Skeletal muscle satellite cell (primary cell): ENCODE data around the gene TRRAP.

Source experiments
- H3K27me3 ChIP-seq: 2 replicates; pipeline ENCODE4 v1.7.0; 2013; ENCODE audit warnings: low read length; ENCODE audit not compliant: control insufficient read depth, insufficient read depth
- H3K36me3 ChIP-seq: 2 replicates; pipeline ENCODE4 v1.7.0; 2013; ENCODE audit warnings: mild to moderate bottlenecking, control low read depth, low read length; ENCODE audit not compliant: insufficient read depth
- H3K4me1 ChIP-seq: 2 replicates; pipeline ENCODE4 v1.7.0; 2013; ENCODE audit warnings: low read length; ENCODE audit not compliant: control insufficient read depth, insufficient read depth
- H3K4me2 ChIP-seq: 2 replicates; pipeline ENCODE4 v1.7.0; 2013; ENCODE audit warnings: mild to moderate bottlenecking, low read length
- H3K4me3 ChIP-seq: 2 replicates; pipeline ENCODE4 v1.7.0; 2013; ENCODE audit warnings: low read length
- H3K9ac ChIP-seq: 2 replicates; pipeline ENCODE4 v1.7.0; 2013; ENCODE audit warnings: mild to moderate bottlenecking, low read depth, low read length, moderate library complexity
- H3K9me3 ChIP-seq: replicated peaks from 2 replicates; pipeline ENCODE4 v1.7.0; 2013; ENCODE audit warnings: mild to moderate bottlenecking, control low read depth, low read length

TRRAP gene

DNA sequence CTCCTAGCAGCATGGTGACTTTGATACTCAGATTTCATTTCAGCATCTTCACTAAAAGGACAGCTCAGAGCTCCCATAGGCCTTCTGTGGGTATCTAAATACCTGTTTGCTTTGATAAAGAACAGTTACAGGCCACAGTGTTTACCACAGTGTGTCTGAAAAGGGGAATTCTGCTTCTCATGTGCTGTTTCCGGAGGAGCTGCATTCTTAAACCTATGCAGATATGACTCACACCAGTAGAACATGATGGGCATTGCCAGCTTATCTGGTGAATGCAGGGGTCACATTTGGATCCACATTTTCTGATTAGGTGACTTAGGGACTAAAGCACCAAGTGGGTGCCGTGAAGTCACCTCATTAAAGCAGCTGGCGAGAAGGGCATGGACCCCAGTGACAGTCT, 52.6 kb downstream of the TRRAP start:
- no peaks in the 10 kb centered on the region for H3K4me1 ChIP-seq
- no peaks in the 10 kb centered on the region for H3K9me3 ChIP-seq
- no peak overlapping the region for H3K4me2 ChIP-seq
- no peak overlapping the region for H3K4me3 ChIP-seq
- H3K9ac ChIP-seq, result no peak overlapping the region
- peaks cover 72% of the 10 kb centered on the region for H3K36me3 ChIP-seq
- no peaks in the 10 kb centered on the region for H3K27me3 ChIP-seq

DNA sequence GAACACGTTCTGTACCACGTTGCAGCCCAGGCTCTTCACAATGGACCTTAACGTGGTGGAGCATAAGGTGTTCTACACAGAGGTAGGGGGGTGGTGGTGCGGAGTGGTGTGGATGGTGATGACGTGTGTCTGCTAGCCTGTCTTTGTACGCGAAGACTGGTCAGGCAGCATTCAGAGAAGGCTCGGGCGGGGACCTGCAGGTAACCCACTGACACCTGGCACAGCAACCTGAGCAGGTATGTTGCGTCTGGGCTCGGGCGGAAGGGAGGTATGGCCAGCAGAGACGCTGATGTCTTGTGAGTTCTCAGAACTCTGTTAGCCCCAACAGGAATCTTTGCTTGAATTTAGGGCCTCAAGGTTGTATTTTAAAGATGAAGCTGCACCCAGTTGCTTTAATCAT, 55.0 kb downstream of the TRRAP start:
- Histone ChIP-seq H3K4me1 (no peaks in the 10 kb centered on the region), H3K4me3 (no peak overlapping the region), H3K36me3 (peaks cover 74% of the 10 kb centered on the region), H3K4me2 (no peak overlapping the region), H3K9me3 (no peaks in the 10 kb centered on the region), H3K27me3 (no peaks in the 10 kb centered on the region), H3K9ac (no peak overlapping the region)

DNA sequence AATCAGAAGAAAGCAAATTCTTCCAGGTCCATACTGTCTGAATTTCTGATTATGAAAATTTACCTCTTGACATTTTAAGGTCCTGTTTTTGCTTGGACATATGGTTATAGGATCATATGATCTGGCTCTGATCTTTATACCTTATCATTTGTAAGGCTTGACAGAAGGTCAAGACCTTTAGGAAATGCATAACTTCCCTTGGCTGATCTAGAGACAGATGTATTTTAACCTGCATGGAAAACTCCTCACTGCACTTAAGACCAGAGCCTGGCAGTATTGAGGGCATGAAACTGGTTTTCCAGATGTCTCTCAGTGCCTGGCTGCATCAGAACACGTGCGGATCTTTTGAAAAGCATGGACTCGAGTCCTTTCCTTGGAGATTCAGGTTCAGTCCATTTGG, 55.9 kb downstream of the TRRAP start:
- Histone ChIP-seq H3K9ac (no peak overlapping the region), H3K27me3 (no peaks in the 10 kb centered on the region), H3K4me3 (no peak overlapping the region), H3K4me2 (no peak overlapping the region), H3K36me3 (peaks cover 82% of the 10 kb centered on the region), H3K9me3 (no peaks in the 10 kb centered on the region), H3K4me1 (no peaks in the 10 kb centered on the region)

DNA sequence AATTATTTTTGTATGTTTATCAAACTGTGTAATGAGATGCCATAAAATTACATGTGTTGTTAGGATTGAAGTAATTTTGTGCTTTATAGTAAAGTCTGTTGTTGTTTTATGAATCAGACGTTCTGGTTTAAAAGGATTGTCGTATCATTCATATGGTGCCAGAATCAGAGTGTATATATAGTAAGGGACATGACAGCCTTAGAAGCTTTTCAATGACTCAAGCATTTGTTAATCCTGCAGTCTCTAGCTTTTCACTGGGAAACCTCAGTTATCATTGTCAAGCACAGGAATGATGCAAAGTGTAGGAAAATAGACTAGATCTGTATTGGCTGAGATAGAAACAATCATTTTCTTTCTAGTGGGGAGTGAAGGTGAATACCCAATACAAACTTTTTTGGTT, 57.5 kb downstream of the TRRAP start:
- no peaks in the 10 kb centered on the region for H3K9me3 ChIP-seq
- H3K9ac ChIP-seq, result no peak overlapping the region
- no peak overlapping the region for H3K4me3 ChIP-seq
- H3K36me3 ChIP-seq, result peaks cover 86% of the 10 kb centered on the region
- H3K4me1 ChIP-seq, result no peaks in the 10 kb centered on the region
- no peak overlapping the region for H3K4me2 ChIP-seq
- no peaks in the 10 kb centered on the region for H3K27me3 ChIP-seq

DNA sequence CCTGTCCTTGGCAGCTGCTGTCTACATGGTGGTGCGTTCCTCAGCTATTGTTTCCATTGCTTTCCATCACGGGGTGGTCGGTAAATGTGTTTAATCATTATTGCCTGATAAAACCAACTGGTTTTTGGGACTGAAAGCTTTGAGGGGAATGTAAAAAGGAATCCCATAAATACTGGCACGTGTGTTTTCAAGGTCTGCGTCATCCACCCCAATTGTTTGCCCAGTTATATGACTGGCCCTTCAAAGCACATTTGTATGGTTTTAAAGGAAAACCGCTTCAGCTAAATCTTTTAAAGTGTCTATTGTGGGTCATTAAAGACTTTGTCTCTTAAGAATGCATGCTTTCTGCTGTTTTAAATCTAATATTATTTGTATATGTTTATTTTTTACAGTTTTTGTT, 65.0 kb downstream of the TRRAP start:
- H3K9me3 ChIP-seq, result no peaks in the 10 kb centered on the region
- no peaks in the 10 kb centered on the region for H3K27me3 ChIP-seq
- H3K36me3 ChIP-seq, result peaks cover 78% of the 10 kb centered on the region
- H3K9ac ChIP-seq, result no peak overlapping the region
- H3K4me2 ChIP-seq, result no peak overlapping the region
- H3K4me1 ChIP-seq, result no peaks in the 10 kb centered on the region
- H3K4me3 ChIP-seq, result no peak overlapping the region

DNA sequence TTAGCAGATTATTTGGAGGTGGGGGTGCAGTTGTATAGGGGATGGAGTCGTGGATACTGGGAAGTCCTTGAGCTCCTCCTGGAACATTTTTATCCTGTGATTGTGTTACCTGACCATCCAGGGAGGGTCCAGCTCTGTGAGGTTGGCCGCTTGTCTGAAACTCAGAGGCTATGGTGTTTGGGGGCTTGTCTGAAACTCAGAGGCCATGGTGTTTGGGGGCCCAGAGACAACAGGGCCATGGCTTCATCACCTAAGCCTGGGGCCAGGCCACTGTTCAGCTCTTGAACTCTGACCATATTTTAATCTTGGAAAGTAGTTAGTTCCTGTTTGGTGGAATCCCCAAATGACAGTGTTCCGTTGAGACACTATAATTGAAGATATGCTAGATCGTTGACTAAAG, 66.1 kb downstream of the TRRAP start:
- no peaks in the 10 kb centered on the region for H3K9me3 ChIP-seq
- H3K36me3 ChIP-seq, result peaks cover 77% of the 10 kb centered on the region
- H3K4me3 ChIP-seq, result no peak overlapping the region
- no peaks in the 10 kb centered on the region for H3K4me1 ChIP-seq
- H3K4me2 ChIP-seq, result no peak overlapping the region
- no peaks in the 10 kb centered on the region for H3K27me3 ChIP-seq
- H3K9ac ChIP-seq, result no peak overlapping the region

DNA sequence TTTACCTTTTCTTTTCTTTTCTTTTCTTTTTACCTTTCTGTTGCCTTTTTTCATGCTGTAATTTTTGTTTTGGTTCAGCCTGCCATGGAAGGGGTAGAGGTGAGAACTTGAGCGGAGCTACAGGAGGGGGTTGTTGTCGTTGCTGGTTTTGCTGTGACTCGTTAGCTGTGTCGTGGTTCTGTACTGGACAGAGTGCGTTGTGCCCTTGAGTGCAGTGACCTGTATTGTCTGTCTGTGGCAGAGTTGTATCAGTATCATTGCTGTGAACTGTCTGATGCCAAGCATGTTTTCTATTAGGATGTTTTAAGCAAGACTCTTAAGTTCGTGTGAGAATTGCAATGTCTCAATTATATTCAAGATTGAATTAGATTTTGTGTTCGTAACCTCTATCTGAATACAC, 67.5 kb downstream of the TRRAP start:
- Histone ChIP-seq H3K9me3 (no peaks in the 10 kb centered on the region), H3K27me3 (no peaks in the 10 kb centered on the region), H3K4me3 (no peak overlapping the region), H3K36me3 (peaks cover 79% of the 10 kb centered on the region), H3K4me2 (no peak overlapping the region), H3K9ac (no peak overlapping the region), H3K4me1 (no peaks in the 10 kb centered on the region)

DNA sequence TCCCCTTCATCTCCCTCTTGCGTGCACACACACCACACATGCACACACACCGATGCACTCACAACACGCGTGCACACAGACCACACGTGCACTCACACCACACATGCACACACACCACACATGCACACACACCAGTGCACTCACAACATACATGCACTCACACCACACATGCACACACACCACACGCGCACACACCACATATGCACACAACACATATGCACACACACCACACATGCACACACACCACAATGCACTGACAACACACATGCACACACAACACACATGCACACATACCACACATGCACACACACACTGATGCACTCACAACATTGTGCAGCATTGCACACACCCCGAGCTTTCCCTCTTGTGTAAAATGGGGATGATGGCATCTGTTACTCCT, 68.1 kb downstream of the TRRAP start:
- Histone ChIP-seq H3K9ac (no peak overlapping the region), H3K4me3 (no peak overlapping the region), H3K27me3 (no peaks in the 10 kb centered on the region), H3K36me3 (peaks cover 79% of the 10 kb centered on the region), H3K4me2 (no peak overlapping the region), H3K4me1 (no peaks in the 10 kb centered on the region), H3K9me3 (no peaks in the 10 kb centered on the region)

DNA sequence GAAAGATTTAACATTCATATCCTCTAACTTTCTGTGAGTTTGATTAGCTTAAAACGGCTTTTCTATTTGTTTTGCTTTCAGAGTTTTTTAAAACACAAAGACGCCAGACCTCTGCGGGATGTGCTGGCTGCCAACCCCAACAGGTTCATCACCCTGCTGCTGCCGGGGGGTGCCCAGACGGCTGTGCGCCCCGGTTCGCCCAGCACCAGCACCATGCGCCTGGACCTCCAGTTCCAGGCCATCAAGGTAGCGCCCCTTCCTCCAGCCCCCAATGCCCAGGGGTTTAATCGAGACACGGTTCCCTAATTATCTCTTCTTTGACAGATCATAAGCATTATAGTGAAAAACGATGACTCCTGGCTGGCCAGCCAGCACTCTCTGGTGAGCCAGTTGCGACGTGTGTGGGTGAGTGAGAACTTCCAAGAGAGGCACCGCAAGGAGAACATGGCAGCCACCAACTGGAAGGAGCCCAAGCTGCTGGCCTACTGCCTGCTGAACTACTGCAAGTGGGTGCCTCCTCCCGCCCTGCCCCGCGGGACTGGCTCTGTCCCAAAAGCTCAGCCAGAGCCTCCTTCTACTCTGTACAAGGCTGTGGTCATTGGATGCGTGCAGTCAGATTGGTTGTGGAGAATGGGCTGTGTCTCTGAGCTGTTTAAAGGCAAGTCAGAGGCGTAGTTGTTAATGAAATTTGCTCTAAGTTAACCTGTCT, 71.2 kb downstream of the TRRAP start:
- Histone ChIP-seq H3K4me3 (no peak overlapping the region), H3K9me3 (no peaks in the 10 kb centered on the region), H3K27me3 (no peaks in the 10 kb centered on the region), H3K9ac (no peak overlapping the region), H3K36me3 (peaks cover 84% of the 10 kb centered on the region), H3K4me1 (no peaks in the 10 kb centered on the region), H3K4me2 (no peak overlapping the region)

DNA sequence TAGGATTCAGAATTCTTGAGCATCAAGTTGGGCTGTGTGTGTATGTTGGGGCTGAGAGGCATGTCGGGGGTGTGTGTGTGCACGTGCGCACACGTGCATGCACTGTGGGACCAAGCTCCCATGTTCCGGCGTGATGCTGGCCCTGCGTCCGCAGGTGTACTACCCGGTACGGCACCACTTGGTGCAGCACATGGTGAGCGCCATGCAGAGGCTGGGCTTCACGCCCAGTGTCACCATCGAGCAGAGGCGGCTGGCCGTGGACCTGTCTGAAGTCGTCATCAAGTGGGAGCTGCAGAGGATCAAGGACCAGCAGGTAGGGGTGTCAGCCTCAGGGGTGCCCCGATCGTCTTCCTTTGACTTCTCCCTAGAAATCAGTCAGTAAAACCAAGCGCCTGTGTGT, 77.7 kb downstream of the TRRAP start:
- Histone ChIP-seq H3K9me3 (no peaks in the 10 kb centered on the region), H3K4me1 (no peaks in the 10 kb centered on the region), H3K9ac (no peak overlapping the region), H3K27me3 (no peaks in the 10 kb centered on the region), H3K4me3 (no peak overlapping the region), H3K36me3 (peaks cover 79% of the 10 kb centered on the region), H3K4me2 (no peak overlapping the region)

DNA sequence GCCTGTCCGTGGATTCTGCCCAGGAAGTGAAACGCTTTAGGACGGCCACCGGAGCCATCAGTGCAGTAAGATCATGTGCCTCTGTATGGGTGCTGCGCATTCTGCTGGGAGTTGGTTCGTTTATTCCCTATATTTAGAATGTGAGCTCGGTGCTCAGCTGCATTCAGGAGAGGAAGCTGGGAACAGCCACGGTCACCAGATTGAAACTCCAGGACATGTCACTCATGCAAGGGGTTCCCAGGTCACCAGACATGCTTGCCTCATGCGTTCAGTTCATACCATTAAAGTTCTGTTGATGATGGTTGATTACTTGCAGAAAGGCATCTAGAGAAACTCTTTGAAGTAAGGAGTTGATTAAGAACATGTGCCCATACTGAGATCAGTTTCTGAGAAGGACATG, 78.1 kb downstream of the TRRAP start:
- Histone ChIP-seq H3K4me2 (no peak overlapping the region), H3K27me3 (no peaks in the 10 kb centered on the region), H3K4me1 (no peaks in the 10 kb centered on the region), H3K9ac (no peak overlapping the region), H3K36me3 (peaks cover 79% of the 10 kb centered on the region), H3K9me3 (no peaks in the 10 kb centered on the region), H3K4me3 (no peak overlapping the region)

DNA sequence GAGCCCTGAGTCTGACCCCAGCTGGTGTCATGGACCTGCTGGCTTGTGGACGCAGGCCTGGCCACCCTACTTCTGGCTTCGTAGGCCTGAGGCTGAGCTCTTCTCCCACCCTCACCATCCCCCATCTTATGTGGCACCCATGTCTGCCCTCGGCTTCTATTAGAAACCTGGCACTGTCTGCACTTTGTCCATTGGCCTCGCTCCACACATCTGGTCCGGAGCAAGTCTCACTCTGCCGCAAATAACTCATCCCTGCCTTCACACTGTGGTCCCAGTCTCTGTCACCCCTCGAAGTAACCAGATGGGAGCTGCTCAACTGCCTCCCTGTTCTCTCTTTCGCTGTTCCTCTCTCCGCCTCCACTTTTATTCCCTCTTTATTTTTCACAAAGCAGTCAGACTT, 78.6 kb downstream of the TRRAP start:
- Histone ChIP-seq H3K27me3 (no peaks in the 10 kb centered on the region), H3K9ac (no peak overlapping the region), H3K36me3 (peaks cover 79% of the 10 kb centered on the region), H3K4me1 (no peaks in the 10 kb centered on the region), H3K4me3 (no peak overlapping the region), H3K4me2 (no peak overlapping the region), H3K9me3 (no peaks in the 10 kb centered on the region)
